Left colon (tissue), 2 donors: ENCODE data around the gene MED12L. TPM values are rescaled to one million over a fixed set of nuclear protein-coding genes. Genes with fewer than 3 reads are reported as not detected.
A peak's percentile ranks its signal among the peaks of the same experiment; 100 is the strongest.

Source experiments
- ATAC-seq: fragments of 200-7000 bp; cut with Tn5 transposase; one replicate; pipeline ENCODE4 v1.9.1; 2020; ENCODE audit warnings: mild to moderate bottlenecking, moderate library complexity
- DNase-seq, 2 donors: peaks; one replicate each; pipeline ENCODE4 v3.0.0-alpha.2; 2020
- intact Hi-C, 2 donors: fragments of 100-400 bp; cut with DNase I in 1 of 2; cut with micrococcal nuclease in 1 of 2; formaldehyde crosslinking; loops; one replicate each; pipeline versions ENCODE4 v1.11.2 to v1.14.0; 2022; cut with DNase I, micrococcal nuclease
- total RNA-seq, 2 donors: library from RNA; stranded (reverse); fragmentation: NEBNext Ultra II Directional; extraction: Animal tissue kit (Norgen Biotek cat#: 25700); gene quantifications; one replicate each; pipeline ENCODE4 v1.2.1, GENCODE V29; 2021
- donor health status: DM: no; HTN: no; CAD: no.
- donor health status: DM: yes; HTN: yes; CAD: no.

The MED12L gene
- total RNA-seq, 2 donors from 2014 or later, result 0.37 to 0.45 TPM

DNA sequence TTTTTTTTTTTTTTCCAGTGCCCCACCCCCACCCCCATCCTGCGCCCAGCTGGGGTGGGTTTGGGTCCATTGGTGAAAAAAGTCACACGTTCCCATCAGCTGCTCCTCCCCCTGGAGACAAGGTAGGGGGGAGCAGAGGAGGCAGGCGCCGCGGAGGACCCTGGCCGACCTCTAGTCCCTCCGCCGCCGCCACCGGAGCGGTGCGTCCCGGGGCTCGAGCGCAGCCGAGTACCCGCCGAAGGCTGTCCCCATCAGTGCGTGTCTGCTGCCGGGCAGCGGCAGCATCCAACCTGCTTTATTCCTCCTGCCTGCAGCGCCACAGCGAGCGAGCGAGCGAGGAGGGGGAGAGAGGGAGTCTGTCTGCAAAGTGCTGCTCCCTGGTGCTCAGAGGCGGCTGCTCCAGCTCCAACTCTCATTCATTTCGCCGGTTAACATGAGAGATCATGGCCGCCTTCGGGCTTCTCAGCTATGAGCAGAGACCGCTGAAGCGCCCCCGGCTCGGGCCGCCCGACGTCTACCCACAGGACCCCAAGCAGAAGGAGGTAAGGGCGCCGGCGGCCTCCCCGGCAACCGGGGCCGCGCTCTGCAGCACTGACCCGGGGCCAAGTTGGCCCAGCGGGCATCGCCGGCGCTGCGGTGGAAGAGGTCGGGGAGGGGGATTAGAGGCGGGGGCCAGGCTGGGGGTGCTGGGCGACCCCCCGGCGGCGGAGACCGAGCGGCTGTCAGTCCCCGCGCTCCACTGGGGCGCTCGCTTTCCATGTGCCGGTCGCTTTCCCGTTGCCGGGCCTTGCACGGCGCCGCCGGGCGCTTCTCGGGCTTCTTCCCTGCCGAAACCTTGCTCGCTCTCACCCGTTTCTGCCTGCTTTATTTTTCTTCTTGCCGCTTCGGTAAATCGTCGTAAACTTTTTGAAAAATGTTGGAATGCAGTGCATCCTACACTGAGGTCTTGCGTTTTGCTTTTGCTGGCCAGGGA is 1.3 kb downstream of the MED12L start:
- ATAC-seq (peak; percentile 83), DNase-seq (peak; percentile 59 to 62)
- intact Hi-C loops, result no loop called here

DNA sequence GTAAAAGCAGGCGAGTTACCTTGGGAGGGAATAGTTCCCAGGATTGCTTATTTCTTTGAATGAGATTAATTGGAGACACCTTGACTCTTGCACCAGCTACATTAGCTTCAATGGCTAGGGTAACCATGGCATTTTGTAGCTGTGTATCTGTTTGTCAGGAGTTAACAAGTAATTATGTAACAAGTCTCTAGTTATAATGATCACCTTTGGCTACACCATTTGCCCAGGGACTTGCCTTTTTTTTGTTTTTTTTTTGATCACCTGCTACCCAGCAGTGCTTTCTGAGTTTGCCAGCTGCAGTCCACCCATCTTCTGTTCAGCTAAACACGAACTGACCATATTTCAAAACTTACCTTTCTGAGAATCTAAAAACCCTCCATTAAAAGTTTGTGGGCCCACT is 2.2 kb downstream of the MED12L start:
- ATAC-seq (no peak), DNase-seq (no peak)
- intact Hi-C loops, result no loop called here

- no peak for ATAC-seq
- intact Hi-C loops, result no loop called here
These were observed 6.4 kb downstream of the MED12L start for GRCh38 chr3:151091685-151092345.

DNA sequence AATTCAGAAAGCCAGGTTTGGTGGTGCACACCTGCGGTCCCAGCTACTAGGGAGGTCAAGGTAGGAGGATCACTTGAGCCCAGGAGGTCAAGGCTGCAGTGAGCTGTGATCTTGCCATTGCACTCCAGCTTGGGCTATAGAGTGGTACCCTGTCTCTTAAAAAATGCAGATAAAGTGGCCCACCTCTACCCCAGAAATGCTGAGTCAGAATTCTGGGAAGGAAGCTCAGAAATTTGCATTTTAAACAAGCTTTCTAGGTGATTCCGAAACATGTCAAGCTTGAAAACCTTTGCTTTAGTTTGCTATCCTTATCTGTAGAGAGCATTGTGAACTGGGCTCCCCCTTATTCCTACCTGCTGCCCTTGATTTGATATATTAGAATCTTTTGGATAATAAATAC is 7.7 kb downstream of the MED12L start:
- ATAC-seq, result no peak
- intact Hi-C loops, result no loop called here
- DNase-seq, result no peak

More at GRCh38 chr3:151091685-151092345, 6.4 kb downstream of the MED12L start:
- DNase-seq, result no peak

GRCh38 chr3:151093905-151094304 is 8.4 kb downstream of the MED12L start:
- intact Hi-C loops, result no loop called here

GRCh38 chr3:151096716-151097115 is 11.3 kb downstream of the MED12L start:
- ATAC-seq (no peak), DNase-seq (no peak)
- intact Hi-C loops, result no loop called here

More at GRCh38 chr3:151093905-151094304, 8.4 kb downstream of the MED12L start:
- ATAC-seq (no peak), DNase-seq (no peak)

- DNase-seq (no peak), ATAC-seq (no peak)
- intact Hi-C loops, result no loop called here
These were observed 14.6 kb downstream of the MED12L start for GRCh38 chr3:151100076-151100475.

- no peak for DNase-seq
- intact Hi-C loops, result no loop called here
- no peak for ATAC-seq
These were observed 16.0 kb downstream of the MED12L start for GRCh38 chr3:151101270-151101969.

DNA sequence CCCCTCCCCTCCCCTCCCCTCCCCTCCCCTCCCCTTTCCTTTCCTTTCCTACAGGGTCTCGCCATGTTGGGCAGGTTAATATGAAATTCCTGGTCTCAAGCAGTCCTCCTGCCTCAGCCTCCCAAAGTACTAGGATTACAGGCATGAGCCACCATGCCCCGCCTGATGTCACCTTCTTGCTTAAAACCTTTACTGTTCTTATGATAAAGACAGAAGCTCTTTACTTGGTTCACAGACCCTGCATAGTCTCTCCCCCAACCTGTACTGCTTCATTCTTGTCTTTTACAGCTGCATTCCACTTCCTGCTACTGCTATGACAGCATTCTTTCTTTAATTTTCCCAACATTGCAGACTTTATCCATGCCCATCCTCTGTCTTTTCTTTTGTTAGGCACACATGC is 20.8 kb downstream of the MED12L start:
- intact Hi-C loops, result no loop called here
- DNase-seq (no peak), ATAC-seq (no peak)

DNA sequence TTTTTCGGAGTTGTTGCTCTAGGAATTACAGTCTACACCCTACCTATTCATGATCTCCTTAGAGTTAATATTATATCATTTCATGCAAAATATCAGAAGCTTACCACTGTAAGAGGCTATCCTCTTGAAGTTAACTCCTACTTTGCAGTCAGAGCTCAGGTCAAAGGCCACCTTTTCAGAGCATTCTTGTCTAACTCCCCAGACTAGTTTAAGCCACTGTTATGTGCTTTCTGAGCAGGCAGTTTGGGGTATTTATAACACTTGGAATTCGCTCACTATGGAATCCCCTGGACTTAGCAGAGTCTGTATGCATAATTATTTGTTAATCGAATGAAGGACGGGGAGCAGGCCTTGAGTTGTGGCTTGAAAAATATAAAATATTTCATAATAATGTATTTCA is 21.7 kb downstream of the MED12L start:
- DNase-seq, result no peak
- intact Hi-C loops, result no loop called here

GRCh38 chr3:151107701-151108100 is 22.2 kb downstream of the MED12L start:
- intact Hi-C loops, result no loop called here
- no peak for ATAC-seq
- DNase-seq, result no peak

More for the DNA sequence above, 21.7 kb downstream of the MED12L start:
- ATAC-seq, result no peak

DNA sequence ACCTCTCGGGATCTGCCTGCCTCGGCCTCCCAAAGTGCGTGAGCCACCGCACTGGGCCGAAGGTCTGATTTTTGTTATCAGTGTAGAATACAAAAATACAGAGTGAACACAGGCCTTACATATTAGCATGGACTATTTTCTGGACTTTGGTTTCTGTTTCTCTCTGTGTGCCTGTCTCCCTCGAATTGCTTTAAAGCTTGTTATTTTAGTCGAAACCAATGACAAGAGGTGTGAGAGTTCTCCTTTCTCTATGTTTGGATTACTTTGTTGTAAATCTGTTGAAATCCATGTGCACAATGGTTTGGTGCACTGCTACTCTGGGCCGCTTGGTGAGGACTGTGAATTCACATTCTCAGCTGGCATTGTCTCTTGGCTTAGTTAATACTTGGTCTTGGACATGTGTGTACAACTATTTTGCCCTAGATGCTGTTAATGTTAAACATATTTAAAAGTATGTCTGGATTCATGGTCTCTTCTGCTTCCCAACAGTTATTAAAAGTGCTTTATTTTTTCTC is 23.9 kb downstream of the MED12L start:
- intact Hi-C loops, result no loop called here
- ATAC-seq, result no peak
- DNase-seq, result no peak

DNA sequence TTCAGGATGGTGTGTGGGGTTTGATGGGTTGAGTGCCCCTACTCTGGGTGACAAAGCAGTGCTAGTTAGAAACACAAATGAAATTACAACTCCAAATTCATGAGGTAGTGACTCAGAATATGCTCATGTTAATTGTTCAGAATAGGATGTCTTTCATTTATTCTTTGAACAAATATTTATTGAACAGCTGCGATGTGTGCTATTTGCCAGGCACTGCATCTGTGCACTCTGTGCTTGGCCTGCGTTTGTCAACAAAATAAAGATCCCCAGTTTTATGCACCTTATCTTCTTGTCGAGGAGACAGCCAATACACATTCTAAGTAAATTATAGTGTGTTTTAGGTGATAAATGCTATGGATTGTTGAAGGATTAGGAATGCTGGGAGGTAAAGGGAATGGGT is 27.3 kb downstream of the MED12L start:
- no peak for ATAC-seq
- no peak for DNase-seq
- intact Hi-C loops, result no loop called here

- intact Hi-C loops, result no loop called here
- DNase-seq (no peak), ATAC-seq (no peak)
These were observed 27.9 kb downstream of the MED12L start for GRCh38 chr3:151113343-151113742.

DNA sequence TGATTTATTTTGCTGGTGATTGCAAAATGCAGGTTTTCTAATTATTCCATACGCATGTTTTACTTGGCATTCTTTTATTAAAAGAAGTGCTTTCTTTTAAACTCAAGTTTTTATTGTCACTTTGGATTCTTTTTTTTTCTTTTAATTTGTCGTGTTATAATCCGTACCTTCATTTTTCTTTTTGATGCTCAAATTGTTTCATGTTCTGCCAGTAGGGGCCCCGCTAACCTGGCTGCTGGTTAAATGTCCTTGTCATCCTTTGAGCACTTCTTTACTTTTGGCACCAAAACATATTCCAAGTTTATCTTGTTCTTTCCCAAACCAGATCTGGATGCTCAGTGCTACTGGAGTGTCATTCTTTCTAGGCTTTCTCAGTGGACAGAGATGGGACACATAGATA is 31.6 kb downstream of the MED12L start:
- DNase-seq (no peak), ATAC-seq (no peak)
- intact Hi-C loops, result no loop called here

GRCh38 chr3:151119188-151119587 is 33.7 kb downstream of the MED12L start:
- ATAC-seq (no peak), DNase-seq (no peak)
- intact Hi-C loops, result no loop called here

DNA sequence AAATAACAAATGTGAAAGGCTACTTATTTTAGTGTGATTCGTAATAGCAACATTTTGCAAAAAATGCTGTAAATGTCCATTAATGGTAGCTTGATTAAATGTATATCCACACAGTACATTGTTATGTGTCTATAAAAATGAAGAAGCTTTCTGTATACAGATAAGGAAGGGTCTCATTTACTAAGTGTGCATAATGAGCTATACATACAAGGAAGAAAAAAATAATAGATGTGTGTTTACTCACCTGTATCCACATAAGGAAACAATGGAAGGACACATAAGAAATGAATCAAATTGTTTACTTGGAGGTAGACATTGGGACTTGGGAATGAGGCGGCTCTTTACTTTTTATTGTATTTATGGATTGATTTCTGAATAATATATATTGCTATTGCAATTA is 34.9 kb downstream of the MED12L start:
- intact Hi-C loops, result no loop called here
- DNase-seq (no peak), ATAC-seq (no peak)

DNA sequence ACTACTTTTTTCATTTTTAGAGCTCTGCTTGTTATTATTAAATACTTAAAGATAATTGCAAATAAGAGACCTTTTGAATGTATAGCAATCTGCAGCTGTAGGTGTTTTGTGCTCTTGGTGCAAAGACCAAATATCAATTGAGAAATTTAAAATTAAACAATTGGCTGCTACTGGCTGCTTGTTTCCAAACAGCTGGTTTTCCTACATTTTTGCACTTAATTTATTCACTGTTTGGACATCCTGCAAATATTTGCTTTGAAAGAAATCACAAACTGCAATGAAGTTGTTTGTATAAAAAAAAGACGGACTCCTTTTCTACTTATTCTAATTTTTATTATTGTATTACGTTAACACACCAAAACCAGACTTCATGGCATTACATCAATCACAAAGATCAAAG is 35.6 kb downstream of the MED12L start:
- ATAC-seq (no peak), DNase-seq (no peak)
- intact Hi-C loops, result no loop called here

DNA sequence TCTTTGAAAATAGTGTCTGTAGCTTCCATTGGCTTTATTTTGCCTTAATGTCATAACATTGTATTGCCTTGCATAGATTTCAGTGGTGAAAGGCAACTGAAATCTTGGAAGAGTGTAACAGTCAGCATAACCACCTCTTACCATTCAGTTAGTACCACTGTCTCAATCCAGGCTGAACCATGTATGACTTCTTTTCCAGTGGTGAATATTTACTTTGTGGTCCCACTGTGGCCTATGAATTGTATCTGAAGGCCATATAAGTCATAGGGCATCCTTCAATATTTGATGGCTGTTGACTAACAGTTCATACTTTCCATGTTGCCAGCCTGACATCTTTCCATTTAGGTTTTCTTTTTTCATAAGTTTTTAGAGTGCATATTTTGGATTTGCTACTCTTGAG is 38.4 kb downstream of the MED12L start:
- DNase-seq (no peak), ATAC-seq (no peak)
- intact Hi-C loops, result no loop called here
